ENCODE results near the gene MMP24. TPM values are rescaled to one million over a fixed set of nuclear protein-coding genes. Genes with fewer than 3 reads are reported as not detected.

MMP24 gene
- total RNA-seq, 1 experiment from 2014 or later, result 23.0 TPM

DNA sequence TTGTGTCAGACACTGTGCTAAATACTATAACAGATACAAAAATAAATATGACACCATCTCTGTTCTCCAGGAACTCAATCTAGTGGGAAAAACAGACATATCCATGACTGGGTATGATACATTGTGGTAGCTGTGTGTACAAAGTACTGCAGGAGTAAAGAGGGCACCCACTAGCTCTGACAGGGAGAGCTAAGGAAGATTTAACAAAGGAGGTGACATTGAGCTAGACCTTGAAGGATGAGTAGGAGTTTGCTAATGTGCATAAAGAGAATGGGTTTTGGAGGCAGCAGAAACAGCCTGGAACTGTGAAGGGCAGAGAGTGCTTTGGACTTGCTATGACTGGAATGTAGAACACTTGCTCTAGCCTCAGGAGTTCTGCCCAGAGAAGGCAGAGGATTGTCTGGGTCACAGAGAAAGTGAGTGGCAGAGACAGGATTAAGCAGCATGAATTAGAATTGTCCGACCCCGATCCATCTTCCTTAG is 14.4 kb downstream of the MMP24 start:
- Histone ChIP-seq H3K18ac (ENCODE audit: insufficient read length, low read depth, low read length) (no peak overlapping the region), H3T11ph (ENCODE audit: low read length) (no peak overlapping the region), H3K56ac (ENCODE audit: insufficient read length, low read depth, low read length) (no peak overlapping the region), H2BK12ac (ENCODE audit: insufficient read length, low read depth, low read length) (no peak overlapping the region), H4K91ac (ENCODE audit: insufficient read length, low read depth, low read length) (no peak overlapping the region), H3K4ac (ENCODE audit: low read depth, low read length) (no peak overlapping the region), H2BK20ac (ENCODE audit: low read depth, low read length, poor library complexity, severe bottlenecking) (no peak overlapping the region), H2BK5ac (ENCODE audit: insufficient read length, low read length) (no peak overlapping the region), H2BK120ac (ENCODE audit: low read depth, low read length, poor library complexity, severe bottlenecking) (no peak overlapping the region), H2AFZ (ENCODE audit: low read length) (no peak overlapping the region), H4K8ac (replicated peaks; ENCODE audit: insufficient read length, low read depth, low read length) (no peak overlapping the region), H2BK15ac (ENCODE audit: low read depth, low read length) (no peak overlapping the region), H3K9me3 (ENCODE audit: control insufficient read depth, low read depth, low read length) (no peaks in the 10 kb centered on the region), H3K79me2 (ENCODE audit: insufficient read depth, low read length) (no peaks in the 10 kb centered on the region), H3K4me1 (ENCODE audit: insufficient read depth, low read length) (peaks cover 8% of the 10 kb centered on the region; the same call in 1 of the 2 replicates), H2AK5ac (ENCODE audit: insufficient read length, low read length) (no peak overlapping the region), H3K79me1 (ENCODE audit: insufficient read depth, low read depth, low read length, poor library complexity, severe bottlenecking) (no peaks in the 10 kb centered on the region), H3K23me2 (ENCODE audit: insufficient read length, low read depth, low read length, poor library complexity, severe bottlenecking) (no peaks in the 10 kb centered on the region), H3K14ac (ENCODE audit: insufficient read depth, low read length) (no peak overlapping the region), H4K5ac (ENCODE audit: insufficient read length, low read depth, low read length) (no peak overlapping the region), H3K23ac (ENCODE audit: insufficient read length, low read depth, low read length) (no peak overlapping the region), H3K9ac (ENCODE audit: extremely low read depth, insufficient read length, low read length) (no peak overlapping the region), H3K27me3 (ENCODE audit: insufficient read depth, low read length) (no peaks in the 10 kb centered on the region), H3K4me2 (ENCODE audit: insufficient read depth, insufficient read length, low read length) (no peak overlapping the region), H3K27ac (ENCODE audit: insufficient read length, low read depth, low read length) (no peak overlapping the region), H4K20me1 (ENCODE audit: control insufficient read depth, insufficient read depth, insufficient read length) (no peaks in the 10 kb centered on the region)
- H3K4me1 Mint-ChIP-seq, result peaks cover 15 to 17% of the 10 kb centered on the region in 2 experiments
- peaks cover 2% of the 10 kb centered on the region; the same call in 1 of the 2 replicates for H3K27me3 Mint-ChIP-seq (ENCODE audit: low read depth)
- no peak overlapping the region for H3K4me3 Mint-ChIP-seq
- WGBS (ENCODE audit: extremely low coverage, insufficient read length, low lambda C conversion rate), result no CpG with 5 or more reads among the region's 2 CpGs
- DNase-seq, result no peak
- TF ChIP-seq CTCF (conservative IDR thresholded peaks at IDR 0.05), result no peak
- H3K27ac Mint-ChIP-seq, result peak overlapping the region in 2 of 3 experiments; percentile 1 to 8; a peak in 2 of 7 replicates
- peaks cover 0 to 3% of the 10 kb centered on the region in 2 experiments; a peak in 2 of 5 replicates for H3K9me3 Mint-ChIP-seq
- peaks cover 0 to 9% (median 5%) of the 10 kb centered on the region in 3 experiments; a peak in 4 of 7 replicates for H3K36me3 Mint-ChIP-seq (ENCODE audit: insufficient read depth in 1 of 3, low read depth in 3 of 3)
